Prostate gland (tissue), 2 donors: ENCODE results near the gene ITGBL1. TPM values are rescaled to one million over a fixed set of nuclear protein-coding genes. Genes with fewer than 3 reads are reported as not detected.

ENCODE experiments used
- DNase-seq: peaks from one replicate; pipeline ENCODE4 v3.0.0-alpha.2; 2019; ENCODE audit warnings: low spot score
- H3K27ac ChIP-seq, 2 donors: fragments of 200-600 bp; sonication (generic); 2 replicates each; pipeline ENCODE4 v1.5.1; 2017 to 2019
- H3K27me3 ChIP-seq: fragments of 200-600 bp; sonication (generic); replicated peaks from 2 replicates; pipeline ENCODE4 v1.5.1; 2019; ENCODE audit not compliant: insufficient read depth
- H3K36me3 ChIP-seq, 2 donors: fragments of 200-600 bp; sonication (generic); 1 replicate in 1 of 2; 2 replicates in 1 of 2; pipeline versions ENCODE4 v1.5.1 to v1.8.1; 2017 to 2019
- H3K4me1 ChIP-seq: fragments of 200-600 bp; sonication (generic); replicated peaks from 2 replicates; pipeline ENCODE4 v1.5.1; 2019
- H3K4me3 ChIP-seq, 2 donors: fragments of 200-600 bp; sonication (generic); 2 replicates each; pipeline ENCODE4 v1.5.1; 2017 to 2019
- H3K9me3 ChIP-seq: fragments of 200-600 bp; sonication (generic); 2 replicates; pipeline ENCODE4 v1.5.1; 2017
- POLR2A ChIP-seq: fragments of 450-650 bp; IDR thresholded peaks from one replicate; pipeline ENCODE4 v1.6.1; 2016; ENCODE audit warnings: antibody characterized with exemption, mild to moderate bottlenecking
- POLR2AphosphoS5 ChIP-seq: sonication (generic); formaldehyde crosslinking; IDR thresholded peaks from one replicate; pipeline ENCODE4 v1.6.1; 2017; ENCODE audit warnings: antibody characterized with exemption
- WGBS: methylation state at CpG from one replicate; pipeline ENCODE4 v1.1.5; 2018; 5-methylcytosine and 5-hydroxymethylcytosine counted together
- intact Hi-C: fragments of 100-400 bp; cut with DNase I; formaldehyde crosslinking; loops from one replicate; pipeline ENCODE4 v1.14.2; 2022
- total RNA-seq, 2 donors: library from RNA; depleted of rRNA; stranded (reverse); fragments of >200 nt; gene quantifications; one replicate each; pipeline ENCODE4 v1.1.0, GENCODE V29; 2016
- TF ChIP-seq, protein P1 (sequence below), 4 experiments: fragments of 200-600 bp in 2 of 4; fragments of 450-650 bp in 2 of 4; sonication (generic) in 2 of 4; IDR thresholded peaks; 1 replicate in 3 of 4; 2 replicates in 1 of 4; pipeline ENCODE4 v1.5.1; 2016 to 2019; ENCODE audit warnings: antibody characterized with exemption in 4 of 4, mild to moderate bottlenecking in 2 of 4, moderate library complexity in 2 of 4

Gene ITGBL1
- total RNA-seq, 2 donors from 2014 or later, result 0.09 to 9.0 TPM

DNA sequence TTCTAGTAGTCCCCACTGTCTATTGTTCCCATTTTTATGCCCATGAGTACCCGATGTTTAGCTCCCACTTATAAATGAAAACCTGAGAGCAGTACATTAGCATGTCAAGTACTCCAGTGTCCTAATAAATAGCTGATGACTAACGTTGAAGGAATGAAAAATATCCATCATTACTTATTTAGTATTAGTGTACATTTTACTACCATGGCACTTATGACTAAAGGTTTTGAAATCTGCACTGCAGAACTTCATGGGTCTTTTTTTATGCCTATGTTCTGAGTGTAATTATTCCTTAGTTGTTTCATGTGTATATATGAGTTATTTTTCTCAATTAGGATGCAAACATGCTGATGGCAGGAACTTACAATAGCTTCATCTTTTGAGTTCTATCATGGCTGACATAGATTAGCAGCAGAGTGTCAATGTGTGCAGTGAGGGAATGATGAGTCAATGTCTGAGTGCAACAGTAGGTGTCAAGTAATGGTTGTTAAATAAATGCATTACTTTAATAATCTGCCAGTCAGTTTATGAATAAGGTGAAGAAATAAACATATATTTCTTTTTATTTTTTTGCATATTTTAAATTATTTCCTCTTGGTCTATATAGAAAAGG lies 188.4 kb downstream of the ITGBL1 start:
- WGBS, result 41% methylated on average over 2 of the region's 2 CpGs
- Histone ChIP-seq H3K4me3 (no peak overlapping the region), H3K9me3 (no peaks in the 10 kb centered on the region), H3K27me3 (no peaks in the 10 kb centered on the region), H3K4me1 (no peaks in the 10 kb centered on the region), H3K27ac (no peak overlapping the region), H3K36me3 (no peaks in the 10 kb centered on the region)
- TF ChIP-seq, protein P1, sequence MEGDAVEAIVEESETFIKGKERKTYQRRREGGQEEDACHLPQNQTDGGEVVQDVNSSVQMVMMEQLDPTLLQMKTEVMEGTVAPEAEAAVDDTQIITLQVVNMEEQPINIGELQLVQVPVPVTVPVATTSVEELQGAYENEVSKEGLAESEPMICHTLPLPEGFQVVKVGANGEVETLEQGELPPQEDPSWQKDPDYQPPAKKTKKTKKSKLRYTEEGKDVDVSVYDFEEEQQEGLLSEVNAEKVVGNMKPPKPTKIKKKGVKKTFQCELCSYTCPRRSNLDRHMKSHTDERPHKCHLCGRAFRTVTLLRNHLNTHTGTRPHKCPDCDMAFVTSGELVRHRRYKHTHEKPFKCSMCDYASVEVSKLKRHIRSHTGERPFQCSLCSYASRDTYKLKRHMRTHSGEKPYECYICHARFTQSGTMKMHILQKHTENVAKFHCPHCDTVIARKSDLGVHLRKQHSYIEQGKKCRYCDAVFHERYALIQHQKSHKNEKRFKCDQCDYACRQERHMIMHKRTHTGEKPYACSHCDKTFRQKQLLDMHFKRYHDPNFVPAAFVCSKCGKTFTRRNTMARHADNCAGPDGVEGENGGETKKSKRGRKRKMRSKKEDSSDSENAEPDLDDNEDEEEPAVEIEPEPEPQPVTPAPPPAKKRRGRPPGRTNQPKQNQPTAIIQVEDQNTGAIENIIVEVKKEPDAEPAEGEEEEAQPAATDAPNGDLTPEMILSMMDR (IDR thresholded peaks at IDR 0.05), result no peak
- no peak for TF ChIP-seq POLR2AphosphoS5
- TF ChIP-seq POLR2A, result no peak
- no peak for DNase-seq
- intact Hi-C loops, result no loop called here

- Histone ChIP-seq H3K27me3 (no peaks in the 10 kb centered on the region), H3K4me1 (no peaks in the 10 kb centered on the region), H3K9me3 (no peaks in the 10 kb centered on the region), H3K4me3 (no peak overlapping the region), H3K36me3 (no peaks in the 10 kb centered on the region), H3K27ac (no peak overlapping the region)
- no peak for DNase-seq
- intact Hi-C loops, result no loop called here
- TF ChIP-seq, protein P1 (IDR thresholded peaks at IDR 0.05), result no peak
- TF ChIP-seq POLR2AphosphoS5 (no peak), POLR2A (no peak)
- 84% methylated on average over 1 of the region's 1 CpG for WGBS
These were observed 193.4 kb downstream of the ITGBL1 start for GRCh38 chr13:101645871-101646270.

- Histone ChIP-seq H3K36me3 (no peaks in the 10 kb centered on the region), H3K4me1 (no peaks in the 10 kb centered on the region), H3K27me3 (no peaks in the 10 kb centered on the region), H3K4me3 (no peak overlapping the region), H3K27ac (no peak overlapping the region), H3K9me3 (no peaks in the 10 kb centered on the region)
- no peak for DNase-seq
- intact Hi-C loops, result no loop called here
- 83% methylated on average over 5 of the region's 5 CpGs for WGBS
- TF ChIP-seq, protein P1 (IDR thresholded peaks at IDR 0.05), result no peak
- TF ChIP-seq POLR2A (no peak), POLR2AphosphoS5 (no peak)
These were observed 195.3 kb downstream of the ITGBL1 start for GRCh38 chr13:101647760-101648159.

DNA sequence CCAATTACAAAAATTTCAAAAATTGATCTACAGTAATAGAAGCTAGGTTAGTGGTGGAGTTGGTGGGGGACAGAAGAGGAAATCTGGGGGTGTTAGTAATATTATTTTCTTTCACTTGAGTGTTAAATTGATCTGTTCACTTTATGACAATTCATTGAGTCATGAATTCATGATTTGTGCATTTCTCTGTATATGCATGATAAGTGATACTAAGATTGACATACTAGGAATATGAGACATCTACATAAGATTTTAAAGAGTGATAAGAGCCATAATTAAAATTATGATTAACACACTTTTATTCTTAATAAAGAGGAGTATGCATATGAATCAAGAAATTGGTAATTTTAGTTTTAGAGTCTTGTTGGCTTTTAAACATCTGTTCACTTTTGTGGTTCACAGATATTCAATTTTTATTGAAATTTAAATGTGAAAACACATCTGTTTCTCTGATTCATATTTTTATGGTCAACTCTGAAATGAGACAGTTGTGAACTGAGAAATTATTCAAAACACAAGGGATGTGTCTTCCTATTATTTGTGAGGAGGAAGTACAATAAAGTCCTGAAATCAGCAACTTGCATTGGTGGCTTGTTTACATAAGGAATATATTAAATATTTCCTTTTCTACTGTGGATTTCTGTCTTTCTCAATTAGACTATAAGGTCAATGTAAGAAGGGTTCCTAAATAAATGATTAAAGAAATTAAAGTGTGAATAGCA lies 196.5 kb downstream of the ITGBL1 start:
- intact Hi-C loops, result no loop called here
- no peak overlapping the region for H3K4me3 ChIP-seq
- H3K27ac ChIP-seq, result no peak overlapping the region
- TF ChIP-seq POLR2A, result no peak
- TF ChIP-seq, protein P1 (IDR thresholded peaks at IDR 0.05), result no peak
- no peak for TF ChIP-seq POLR2AphosphoS5
- no peak for DNase-seq
- H3K4me1 ChIP-seq, result no peaks in the 10 kb centered on the region
- no peaks in the 10 kb centered on the region for H3K27me3 ChIP-seq
- no peaks in the 10 kb centered on the region for H3K9me3 ChIP-seq
- H3K36me3 ChIP-seq, result no peaks in the 10 kb centered on the region
